Measurements from ENCODE around the gene SUCO.

The SUCO gene

GRCh38 chr1:172646653-172647052 lies 113.7 kb downstream of the SUCO start:
- no peak for DNase-seq (ENCODE audit: low read depth)

GRCh38 chr1:172647110-172647564 lies 114.2 kb downstream of the SUCO start:
- DNase-seq (ENCODE audit: low read depth) = no peak

GRCh38 chr1:172647987-172648386 lies 115.0 kb downstream of the SUCO start:
- no peak for DNase-seq (ENCODE audit: low read depth)

- DNase-seq (ENCODE audit: low read depth) = no peak
Observed at GRCh38 chr1:172650474-172651193, 117.7 kb downstream of the SUCO start.

GRCh38 chr1:172653015-172653709 lies 120.2 kb downstream of the SUCO start:
- no peak for DNase-seq (ENCODE audit: low read depth)

GRCh38 chr1:172654535-172654934 lies 121.6 kb downstream of the SUCO start:
- DNase-seq (ENCODE audit: low read depth) = no peak

GRCh38 chr1:172656576-172656975 lies 123.6 kb downstream of the SUCO start:
- DNase-seq (ENCODE audit: low read depth) = no peak

GRCh38 chr1:172657586-172657985 lies 124.6 kb downstream of the SUCO start:
- no peak for DNase-seq (ENCODE audit: low read depth)

- no peak for DNase-seq (ENCODE audit: low read depth)
Observed at GRCh38 chr1:172658871-172659453, 126.0 kb downstream of the SUCO start, which contains the start of gene FASLG. Gene FASLG, plus strand, starts transcription at chr1:172659103. Its CDS starts 99 bp downstream, at chr1:172659202.

GRCh38 chr1:172661107-172661506 lies 128.2 kb downstream of the SUCO start:
- no peak for DNase-seq (ENCODE audit: low read depth)
